Activated CD4-positive, CD25-positive, alpha-beta regulatory T cell treated with anti-CD3 and anti-CD28 coated beads, Interleukin-2, amount 50 U/mL, for 72 hours (primary cell): ENCODE measurements around the gene EPB41.
"Not testable (repeated sequence)": the region's sequence is repeated elsewhere in the genome, so short reads cannot be mapped to it uniquely, and the experiment has no call there.

Source experiments
- DNase-seq: peaks from one replicate; pipeline ENCODE4 v3.0.0; 2021

EPB41 gene

DNA sequence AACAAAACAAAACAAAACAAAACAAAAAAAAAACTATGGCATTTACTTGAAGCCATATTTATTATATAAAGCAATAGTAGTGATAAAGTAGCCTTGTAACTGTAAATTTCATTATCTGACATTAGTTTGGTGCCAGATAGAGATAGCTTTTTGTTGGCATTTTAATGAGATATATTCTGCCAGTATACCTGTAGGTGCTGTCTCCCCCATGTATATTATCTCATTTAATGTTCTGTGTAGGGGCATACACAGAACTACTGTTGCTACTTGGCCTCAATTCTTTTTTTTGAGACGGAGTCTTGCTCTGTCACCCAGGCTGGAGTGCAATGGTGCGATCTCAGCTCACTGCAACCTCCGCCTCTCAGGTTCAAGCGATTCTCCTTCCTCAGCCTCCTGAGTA lies 141.9 kb downstream of the EPB41 start:
- no peak for DNase-seq

DNA sequence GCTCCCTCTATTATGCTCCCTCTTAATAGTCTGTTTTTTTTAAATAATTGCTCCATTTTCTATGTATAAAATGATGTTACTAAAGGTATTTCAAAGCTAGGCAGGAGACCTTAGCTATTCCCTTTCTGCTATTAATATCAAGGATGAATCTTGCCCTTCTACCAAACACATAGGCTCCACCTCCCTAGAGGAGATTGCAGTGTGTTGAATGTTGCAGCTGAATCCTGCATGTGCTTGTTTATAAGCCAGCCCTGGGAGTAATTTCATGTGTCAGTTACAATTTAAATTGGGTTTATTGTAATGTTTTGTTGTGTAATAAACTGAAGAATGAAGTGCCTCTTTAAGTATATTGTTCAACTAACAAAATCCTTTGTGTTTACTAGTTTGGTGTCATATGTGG lies 143.3 kb downstream of the EPB41 start:
- DNase-seq, result no peak

DNA sequence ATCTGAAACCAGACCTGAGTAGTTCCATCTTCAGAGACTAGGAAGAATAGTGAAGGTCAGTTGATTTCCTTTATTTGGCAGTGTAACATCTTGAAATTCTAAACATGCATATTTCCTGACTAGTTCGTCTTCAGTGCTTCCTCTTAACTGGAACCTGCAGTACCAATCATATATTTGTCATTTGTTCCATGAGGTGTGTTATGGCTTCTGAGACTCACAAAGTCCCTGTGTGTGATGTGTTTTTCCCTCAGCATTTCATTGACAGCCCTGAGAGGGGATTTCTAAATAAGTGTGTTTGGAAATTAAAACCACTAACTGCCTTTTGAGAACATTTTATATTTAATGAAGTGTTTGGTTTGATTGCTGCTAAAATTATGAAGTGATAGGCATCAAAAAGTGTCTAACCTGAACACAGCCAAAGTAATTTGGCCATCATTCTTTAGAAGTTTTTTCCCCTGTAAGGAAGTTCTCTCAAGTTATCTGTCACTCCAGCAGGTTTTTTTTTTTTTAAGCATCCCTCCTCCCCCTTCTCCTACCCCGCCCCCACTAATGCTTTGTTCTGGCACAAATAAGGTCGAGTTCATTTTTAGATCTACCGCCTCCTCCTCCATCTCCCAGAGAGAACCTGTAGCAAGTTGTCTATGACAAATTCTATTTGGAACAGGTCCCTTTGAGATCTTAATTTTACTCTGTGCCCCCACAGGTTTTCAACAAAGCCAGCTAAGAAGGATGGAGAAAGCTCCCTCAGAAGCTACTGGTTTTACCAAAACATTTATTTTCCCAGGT lies 148.0 kb downstream of the EPB41 start:
- DNase-seq, result no peak

DNA sequence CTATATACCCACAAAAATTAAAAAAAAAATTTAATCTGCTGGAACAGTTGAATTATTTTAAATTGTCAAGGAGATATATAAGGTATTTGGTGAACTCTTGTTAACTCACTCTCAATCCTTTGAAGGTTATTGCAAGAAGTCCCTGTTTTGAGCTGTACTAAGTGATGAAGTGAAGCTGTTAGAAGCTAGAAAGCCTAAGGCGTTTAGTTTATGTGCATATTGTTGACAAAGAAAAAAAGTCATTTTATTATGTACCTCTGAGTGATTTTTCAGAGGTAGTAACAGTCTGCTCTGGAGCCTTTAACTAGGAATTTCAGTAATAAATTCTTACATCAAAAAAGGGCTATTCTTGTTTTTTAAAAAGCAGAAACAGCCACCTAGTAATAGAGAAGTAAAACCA lies 149.7 kb downstream of the EPB41 start:
- DNase-seq, result no peak

DNA sequence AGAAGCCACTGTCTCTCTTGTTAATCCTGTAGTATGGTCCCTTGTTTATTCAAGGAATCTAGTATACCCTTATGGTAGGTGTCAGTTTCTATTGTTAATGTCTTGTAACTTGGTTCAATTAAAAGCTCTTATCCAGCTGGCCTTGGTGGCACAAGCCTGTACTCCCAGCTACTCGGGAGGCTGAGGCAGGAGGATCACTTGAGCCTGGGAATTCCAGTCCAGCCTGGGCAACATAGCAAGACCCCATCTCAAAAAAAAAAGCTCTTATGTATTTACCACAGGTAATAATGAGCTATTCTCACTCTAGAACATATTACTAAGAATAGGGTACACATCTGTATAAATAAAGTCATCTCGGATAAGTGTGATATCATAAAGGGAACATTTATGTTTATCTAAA lies 162.8 kb downstream of the EPB41 start:
- no peak for DNase-seq

DNA sequence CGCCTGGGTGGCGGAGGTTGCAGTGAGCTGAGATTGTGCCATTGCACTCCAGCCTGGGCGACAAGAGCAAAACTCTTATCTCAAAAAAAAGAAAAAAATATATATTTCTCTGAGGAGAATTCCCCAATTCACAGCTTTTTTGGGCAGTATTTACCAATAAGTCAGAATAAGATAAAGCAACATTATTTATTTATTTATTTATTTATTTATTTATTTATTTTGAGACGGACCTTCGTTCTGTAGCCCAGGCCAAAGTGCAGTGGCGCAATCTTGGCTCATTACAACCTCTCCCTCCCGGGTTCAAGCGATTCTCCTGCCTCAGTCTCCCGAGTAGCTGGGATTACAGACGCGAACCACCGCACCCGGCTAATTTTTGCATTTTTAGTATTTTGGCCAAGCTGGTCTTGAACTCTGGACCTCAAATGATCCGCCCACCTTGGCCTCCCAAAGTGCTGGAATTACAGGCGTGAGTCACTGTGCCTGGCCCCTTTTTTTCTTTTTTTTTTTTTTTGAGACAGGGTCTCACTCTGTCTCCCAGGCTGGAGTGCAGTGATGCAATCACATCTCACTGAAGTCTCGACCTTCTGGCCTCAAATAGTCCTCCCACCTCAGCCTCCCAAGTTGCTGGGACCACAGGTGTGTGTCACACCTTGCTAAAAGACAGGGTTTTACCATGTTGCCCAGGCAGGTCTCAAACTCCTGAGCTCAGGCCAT lies 165.7 kb downstream of the EPB41 start:
- DNase-seq, result not testable (repeated sequence)

DNA sequence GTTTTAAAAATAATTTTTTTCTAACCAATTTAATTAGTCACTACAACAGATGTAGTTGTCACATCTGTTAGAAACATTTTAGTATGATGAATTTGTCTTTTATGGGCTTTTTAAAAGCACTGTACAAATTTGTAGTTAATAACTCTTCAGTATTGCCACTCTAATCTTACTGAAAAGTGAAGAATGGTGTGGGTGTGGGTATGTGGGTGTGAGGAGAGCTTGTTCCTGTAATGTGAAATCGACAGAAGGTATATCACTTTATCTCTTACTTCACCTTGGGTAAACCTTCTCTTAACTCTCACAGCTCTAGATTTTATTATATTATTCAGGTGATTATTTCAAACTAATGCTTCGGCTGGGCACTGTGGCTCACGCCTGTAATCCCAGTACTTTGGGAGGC lies 166.8 kb downstream of the EPB41 start:
- DNase-seq, result no peak

DNA sequence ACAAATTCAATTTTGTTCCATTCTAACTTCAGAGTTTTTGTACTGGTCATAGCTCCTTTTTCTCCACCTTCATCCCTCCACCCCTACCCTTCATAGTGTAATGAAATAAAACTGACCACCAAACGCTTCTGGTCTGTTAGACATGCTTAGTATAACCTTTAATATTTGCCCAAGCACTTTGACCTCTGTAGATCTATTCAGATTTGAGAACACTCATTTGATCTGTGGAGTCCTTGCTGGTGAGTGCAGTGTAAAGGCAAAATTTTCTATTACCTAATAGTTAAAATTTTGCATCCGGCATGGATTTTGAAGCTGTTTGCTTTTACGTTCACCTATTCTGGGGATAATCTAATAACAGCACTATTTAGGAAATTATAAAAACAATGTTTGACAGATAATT lies 168.2 kb downstream of the EPB41 start:
- no peak for DNase-seq

DNA sequence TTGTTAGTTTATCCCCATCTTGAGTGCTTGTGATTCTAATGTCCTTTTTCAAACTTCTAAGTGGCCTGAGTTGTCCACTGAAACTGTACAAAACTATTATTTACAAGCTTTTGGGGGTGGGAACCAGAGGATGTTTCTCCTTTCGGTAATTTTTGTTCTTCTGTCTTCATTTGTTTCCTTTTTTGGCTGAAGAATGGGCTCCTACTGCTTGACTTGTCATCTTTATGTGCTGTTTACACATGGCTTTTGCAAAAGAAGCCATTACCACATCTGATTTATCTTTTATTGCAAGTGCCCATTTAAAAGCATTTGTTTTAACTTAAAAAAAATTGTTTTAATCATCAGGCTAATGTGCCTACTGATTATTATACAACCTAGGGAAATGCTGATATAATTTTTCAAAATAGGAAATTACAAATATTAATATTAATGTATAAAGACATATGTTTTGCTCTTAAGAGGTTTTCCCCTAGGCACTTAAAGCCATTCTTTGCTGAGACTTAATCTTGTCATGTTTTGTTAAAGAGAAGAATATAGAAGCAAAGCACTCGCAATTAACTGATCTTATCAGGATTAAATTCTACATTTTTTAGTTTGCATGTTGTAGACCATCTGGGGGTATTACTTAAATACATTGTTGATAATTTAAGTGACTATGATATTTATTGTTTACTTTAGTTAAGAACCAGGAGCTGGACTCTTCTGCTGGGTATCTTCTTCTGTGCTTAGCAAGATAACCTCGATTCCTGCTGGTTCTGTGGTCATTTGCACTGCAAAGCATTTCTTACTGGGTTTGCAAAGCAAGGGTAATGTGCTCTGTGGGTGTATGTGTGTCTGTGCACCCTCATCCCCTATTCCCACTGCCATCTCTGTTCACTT lies 169.2 kb downstream of the EPB41 start:
- DNase-seq, result no peak

DNA sequence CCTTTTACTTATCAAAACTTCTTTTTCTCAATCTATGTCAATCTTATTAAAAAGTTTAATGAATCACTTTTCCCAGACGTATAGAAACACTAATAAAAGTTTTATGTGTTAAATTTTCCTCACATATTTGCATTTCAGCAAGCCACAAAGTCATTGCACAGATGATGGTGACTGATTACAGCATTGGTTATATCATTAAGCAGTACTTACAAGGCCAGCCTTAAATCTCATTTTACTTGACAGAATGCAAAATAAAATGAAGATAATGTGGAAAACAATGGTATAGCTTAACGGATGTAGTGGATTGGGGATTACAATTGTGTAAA lies 169.8 kb downstream of the EPB41 start:
- DNase-seq, result no peak

DNA sequence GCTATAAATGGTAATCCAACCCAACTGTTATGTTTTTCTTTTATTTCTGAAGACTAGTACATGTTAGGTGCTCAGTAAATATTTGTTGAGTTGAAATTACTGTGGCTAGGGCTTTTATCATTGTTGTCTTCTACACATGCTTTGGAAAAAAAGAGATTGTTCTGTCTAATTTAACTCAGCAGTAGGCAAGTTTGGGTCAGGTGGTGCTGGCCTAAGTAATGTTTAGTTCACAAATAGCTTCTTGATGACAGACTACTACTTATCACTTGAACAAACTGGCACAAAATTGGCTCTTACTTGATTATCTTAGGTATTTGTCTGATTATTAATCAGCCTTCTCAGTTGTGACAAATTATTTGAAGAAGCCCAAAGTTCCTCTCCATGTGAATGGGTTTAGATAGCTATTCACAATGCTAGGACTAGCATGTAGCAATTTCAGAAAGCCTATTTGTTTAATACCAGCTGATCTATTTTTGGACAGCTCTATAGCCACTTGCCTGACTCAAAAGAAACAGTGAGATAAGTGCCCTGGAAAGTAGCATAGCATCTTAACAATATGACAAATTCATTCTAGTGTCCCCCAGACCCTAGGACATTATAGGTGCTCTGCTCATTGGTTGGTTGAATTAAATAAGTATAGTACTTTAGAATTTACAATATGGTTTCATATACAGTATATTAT lies 176.7 kb downstream of the EPB41 start:
- no peak for DNase-seq

DNA sequence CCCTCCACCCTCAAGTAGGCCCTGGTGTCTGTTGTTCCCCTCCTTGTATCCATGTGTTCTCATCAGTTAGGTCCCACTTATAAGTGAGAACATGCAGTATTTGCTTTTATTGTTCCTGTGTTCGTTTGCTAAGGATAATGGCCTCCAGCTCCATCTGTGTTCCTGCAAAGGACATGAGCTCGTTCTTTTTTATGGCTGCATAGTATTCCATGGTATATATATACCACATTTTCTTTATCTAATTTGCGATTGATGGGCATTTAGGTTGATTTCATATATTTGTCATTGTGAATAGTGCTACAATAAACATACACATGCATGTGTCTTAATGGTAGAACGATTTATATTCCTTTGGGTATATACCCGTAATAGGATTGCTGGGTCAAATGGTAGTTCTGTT lies 178.3 kb downstream of the EPB41 start:
- not testable (repeated sequence) for DNase-seq

DNA sequence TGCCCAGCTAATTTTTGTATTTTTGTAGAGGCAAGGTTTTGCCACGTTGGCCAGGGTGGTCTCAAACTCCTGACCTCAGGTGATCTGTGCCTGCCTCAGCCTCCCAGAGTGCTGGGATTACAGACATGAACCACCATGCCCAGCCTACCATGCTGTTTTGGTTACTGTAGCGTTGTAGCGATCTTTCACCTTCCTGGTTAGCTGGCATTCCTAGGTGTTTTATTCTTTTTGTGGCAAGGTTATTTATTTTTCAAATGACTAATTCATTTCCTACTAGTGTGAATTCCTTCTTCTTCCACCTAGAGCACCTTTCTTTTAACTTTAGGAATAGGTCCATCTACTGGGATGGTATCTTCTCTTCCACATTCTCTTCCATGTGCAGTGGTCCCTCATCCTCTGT lies 180.1 kb downstream of the EPB41 start:
- no peak for DNase-seq

DNA sequence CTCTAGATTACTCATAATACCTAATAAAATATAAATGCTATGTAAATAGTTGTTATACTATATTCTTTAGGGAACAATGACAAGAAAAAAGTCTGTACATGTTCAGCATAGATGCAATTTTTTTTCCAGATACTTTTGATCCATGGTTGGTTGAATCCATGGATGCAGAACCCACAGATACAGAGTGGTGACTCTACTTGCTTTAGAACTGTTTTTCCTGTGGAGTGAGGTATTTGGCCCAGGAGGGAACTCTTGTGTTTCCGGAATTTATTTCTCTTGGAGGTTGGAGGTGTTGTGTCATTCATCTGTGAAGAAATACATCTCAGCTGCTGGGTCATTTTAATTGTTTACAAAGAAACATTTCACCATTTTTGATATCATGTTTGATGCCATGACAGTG lies 180.6 kb downstream of the EPB41 start:
- no peak for DNase-seq

DNA sequence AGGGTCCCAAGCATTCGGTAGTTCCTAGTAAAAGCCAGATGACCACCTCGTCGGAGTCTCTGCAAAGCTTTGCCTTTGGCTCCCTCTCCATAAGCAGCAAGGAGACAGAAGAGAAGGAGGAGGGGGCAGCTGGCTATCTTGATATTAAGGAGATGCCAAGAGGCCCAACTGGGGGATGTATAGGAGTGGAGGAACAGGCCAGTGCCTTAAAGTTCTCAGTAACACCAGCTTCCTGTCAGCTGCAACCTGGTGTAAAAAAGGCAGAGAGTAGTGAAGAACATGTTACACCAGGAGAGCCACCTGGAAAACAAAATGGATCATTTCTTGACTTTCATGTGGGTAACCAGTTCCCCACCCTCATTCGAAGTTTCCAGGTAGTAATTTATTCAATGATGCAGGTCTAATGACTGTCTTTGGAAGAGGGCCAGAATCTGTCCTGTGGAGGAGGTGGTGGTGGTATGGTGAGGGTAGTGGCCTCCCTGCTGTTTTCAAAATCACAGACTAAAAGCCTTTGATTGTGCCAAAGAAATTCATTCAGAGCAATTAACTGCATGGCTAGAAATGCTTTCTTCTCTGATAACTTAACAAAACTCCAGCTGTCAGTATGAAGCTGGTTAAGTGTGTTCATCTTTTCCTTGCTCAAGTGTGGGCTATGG lies 182.0 kb downstream of the EPB41 start:
- DNase-seq, result no peak

DNA sequence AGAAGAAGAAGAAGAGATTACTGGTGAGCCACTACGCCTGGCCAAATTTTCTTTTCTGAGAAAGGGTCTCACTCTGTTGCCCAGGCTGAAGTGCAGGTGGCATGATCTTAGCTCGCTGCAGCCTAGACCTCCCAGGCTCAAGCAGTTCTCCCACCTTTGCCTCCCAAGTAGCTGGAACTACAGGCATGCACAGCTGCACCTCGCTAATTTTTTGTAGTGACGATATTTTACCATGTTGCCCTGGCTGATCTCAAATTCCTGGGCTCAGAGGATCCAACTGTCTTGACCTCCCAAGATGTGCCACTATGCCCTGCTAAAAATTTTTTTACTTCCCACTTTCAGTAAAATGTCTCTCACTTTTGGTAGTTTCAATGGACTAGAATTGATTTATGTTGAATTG lies 184.9 kb downstream of the EPB41 start:
- no peak for DNase-seq

DNA sequence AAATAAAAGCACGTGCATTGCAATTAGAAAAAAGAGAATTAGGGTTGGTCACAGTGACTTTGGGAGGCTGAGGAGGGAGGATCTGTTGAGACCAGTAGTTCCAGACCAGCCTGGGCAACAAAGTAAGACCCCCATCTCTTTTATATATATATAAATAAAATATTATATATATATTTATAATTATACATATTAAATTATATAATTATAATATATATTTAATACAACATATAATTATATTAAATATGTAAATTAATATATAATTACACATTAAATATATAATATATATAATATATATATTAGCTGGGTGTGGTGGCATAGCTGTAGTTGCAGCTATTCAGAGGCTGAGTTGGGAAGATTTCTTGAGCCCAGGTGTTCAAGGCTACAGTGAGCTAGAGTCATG lies 186.1 kb downstream of the EPB41 start:
- no peak for DNase-seq

DNA sequence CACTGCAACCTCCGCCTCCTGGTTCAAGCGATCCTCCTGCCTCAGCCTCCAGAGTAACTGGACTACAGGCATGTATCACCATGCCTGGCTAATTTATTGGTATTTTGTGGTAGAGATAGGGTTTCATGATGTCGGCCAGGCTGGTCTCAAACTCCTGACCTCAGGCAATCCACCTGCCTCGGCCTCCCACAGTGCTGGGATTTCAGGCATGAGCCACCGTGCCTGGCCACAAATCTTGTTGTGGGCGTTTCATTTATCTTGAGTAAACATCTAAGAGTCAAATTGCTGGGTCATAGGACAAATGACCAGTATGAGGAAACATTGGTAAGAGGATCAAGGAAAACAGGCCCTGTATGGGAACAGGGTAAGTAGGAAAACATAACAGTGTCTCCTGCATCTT lies 191.5 kb downstream of the EPB41 start:
- DNase-seq, result no peak

DNA sequence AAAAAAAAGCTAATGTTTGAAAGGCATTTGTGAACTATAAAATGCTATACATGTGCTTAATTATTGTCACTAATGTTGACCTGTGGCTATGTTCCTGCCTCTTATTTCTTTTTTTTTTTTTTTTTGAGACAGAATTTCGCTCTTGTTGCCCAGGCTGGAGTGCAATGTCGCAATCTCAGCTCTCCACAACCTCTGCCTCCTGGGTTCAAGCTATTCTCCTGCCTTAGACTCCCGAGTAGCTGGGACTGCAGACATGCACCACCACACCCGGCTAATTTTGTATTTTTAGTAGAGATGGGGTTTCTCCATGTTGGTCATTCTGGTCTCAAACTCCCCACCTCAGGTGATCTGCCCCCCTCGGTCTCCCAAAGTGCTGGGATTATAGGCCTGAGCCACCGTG lies 193.7 kb downstream of the EPB41 start:
- not testable (repeated sequence) for DNase-seq

DNA sequence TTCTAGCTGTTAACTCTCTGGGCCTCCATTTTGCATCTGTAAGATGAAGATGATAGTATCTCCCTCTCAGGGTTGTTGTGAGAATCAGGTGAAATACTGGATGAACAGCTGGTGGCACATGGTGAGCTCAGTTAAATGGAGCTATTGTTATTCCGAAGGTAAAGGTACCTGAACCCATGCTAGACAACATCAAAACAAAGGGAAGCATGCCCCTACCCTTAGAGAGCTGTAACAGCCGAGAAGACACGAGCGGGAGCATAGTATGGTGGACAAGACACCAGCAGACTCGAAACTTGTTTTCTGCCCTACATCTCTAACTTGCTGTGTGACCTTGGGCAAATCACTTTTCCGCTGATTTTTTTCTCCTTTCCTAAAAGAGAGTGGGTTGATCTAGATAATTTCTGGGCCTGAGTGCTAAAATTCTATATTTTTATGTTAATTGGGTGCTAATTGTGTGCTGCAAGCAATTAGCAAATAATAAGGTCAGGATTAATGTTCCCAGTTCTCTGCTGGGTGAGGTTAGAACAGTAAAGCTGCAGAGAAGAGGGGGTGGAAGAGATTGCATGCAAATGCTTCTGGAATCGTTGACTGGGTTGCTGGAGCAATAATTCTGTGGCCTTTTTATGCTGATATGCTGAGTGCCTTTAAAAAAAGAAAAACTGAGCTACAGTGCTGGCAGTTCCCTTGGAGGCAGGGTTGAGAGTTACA lies 198.5 kb downstream of the EPB41 start:
- DNase-seq, result no peak

DNA sequence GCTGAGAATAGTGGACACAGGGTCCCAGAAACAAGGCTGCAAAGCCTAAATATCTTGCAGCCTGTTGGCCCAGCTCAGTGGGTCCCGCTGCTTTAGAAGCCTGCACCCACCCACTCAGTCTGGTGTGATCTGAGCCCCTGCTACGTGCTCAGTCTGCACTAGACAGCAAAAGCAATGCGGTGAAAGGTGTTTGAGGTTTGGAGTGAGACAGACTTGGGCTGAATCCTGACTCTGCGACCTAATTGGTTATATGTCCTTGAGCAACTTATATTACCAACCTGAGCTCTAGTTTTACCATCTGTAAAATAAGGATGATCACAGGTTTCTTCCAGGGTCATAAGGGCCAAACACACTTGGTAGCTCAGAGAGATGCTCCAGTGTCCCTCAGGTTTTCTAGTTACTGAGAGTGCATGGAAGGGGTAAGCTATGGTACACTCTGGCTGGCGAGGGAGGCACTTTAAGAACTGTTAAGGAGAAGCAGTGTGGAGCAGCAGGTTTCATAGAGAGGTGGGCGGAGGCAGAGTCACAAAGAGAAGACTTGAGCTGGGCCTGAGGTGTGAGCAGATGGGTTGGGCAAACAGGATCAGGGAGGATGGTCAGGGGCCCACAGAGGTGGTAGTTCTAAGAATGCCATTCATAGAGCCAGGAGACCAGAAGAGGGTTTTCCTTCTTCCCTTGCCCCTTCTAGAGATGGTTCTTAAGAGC lies 199.2 kb downstream of the EPB41 start:
- DNase-seq, result no peak
